ENCODE data around the gene ATG7.

Gene ATG7

DNA sequence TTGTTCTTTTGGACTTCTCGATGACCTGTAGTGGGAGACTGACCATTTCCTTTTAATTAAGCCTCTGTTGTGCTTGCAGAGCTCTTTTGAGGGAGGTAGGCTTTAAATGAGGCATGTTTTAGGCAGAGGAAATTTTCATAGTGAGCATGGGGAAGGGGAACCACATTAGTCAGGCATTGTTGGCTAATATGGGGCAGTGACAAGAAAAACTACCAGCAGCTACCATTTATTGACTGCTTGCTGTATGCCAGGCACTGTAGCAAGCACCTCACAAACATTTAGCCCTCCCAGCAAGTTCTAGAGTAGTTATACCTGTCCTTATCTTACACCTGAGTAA is 10.9 kb downstream of the ATG7 start:
- TF ChIP-seq, protein P1, sequence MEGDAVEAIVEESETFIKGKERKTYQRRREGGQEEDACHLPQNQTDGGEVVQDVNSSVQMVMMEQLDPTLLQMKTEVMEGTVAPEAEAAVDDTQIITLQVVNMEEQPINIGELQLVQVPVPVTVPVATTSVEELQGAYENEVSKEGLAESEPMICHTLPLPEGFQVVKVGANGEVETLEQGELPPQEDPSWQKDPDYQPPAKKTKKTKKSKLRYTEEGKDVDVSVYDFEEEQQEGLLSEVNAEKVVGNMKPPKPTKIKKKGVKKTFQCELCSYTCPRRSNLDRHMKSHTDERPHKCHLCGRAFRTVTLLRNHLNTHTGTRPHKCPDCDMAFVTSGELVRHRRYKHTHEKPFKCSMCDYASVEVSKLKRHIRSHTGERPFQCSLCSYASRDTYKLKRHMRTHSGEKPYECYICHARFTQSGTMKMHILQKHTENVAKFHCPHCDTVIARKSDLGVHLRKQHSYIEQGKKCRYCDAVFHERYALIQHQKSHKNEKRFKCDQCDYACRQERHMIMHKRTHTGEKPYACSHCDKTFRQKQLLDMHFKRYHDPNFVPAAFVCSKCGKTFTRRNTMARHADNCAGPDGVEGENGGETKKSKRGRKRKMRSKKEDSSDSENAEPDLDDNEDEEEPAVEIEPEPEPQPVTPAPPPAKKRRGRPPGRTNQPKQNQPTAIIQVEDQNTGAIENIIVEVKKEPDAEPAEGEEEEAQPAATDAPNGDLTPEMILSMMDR (conservative IDR thresholded peaks at IDR 0.05; ENCODE audit: low read depth, low read length) = no peak
- H3K4me3 ChIP-seq (ENCODE audit: low read length) = no peak overlapping the region
- DNase-seq (ENCODE audit: low read depth) = no peak

DNA sequence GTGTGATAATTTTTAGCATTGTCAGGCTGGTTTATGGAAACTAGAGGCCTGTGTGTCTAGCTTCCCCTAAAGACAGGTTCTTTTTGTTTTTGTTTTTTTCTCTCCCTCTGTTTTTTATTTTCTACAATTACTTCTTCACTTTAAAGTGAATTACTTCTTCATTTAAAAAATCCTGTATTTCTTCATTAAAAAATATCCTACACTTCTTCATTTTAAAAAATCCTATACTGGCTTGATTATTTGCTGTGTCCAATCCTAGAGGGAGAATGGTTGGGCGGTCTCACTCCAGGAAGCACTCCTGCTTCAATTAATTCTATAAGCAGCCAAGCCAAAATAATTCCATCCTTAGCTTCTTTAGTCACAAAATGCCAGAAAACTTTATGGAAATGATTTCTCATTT is 11.8 kb downstream of the ATG7 start:
- no peak overlapping the region for H3K4me3 ChIP-seq (ENCODE audit: low read length)
- TF ChIP-seq, protein P1 (conservative IDR thresholded peaks at IDR 0.05; ENCODE audit: low read depth, low read length) = no peak
- DNase-seq (ENCODE audit: low read depth) = no peak

DNA sequence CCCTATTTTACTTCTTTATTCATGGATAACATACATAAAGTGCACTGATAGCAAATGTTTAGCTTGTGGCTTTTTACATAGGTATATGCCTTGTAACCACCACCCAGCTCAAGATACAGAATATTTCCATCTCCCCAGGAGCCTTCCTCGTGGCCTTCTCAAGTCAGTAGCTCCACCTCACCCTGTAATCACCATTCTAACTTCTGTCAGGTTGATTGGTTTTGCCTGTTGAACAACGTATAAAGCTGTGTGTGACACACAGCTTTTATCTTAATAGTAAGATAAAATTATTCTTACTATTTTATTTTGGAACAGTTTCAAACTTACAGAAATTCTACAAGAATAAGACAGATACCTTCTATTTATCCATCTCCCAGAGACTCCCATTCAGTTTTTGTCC is 13.3 kb downstream of the ATG7 start:
- no peak overlapping the region for H3K4me3 ChIP-seq (ENCODE audit: low read length)
- DNase-seq (ENCODE audit: low read depth) = no peak
- TF ChIP-seq, protein P1 (conservative IDR thresholded peaks at IDR 0.05; ENCODE audit: low read depth, low read length) = no peak

DNA sequence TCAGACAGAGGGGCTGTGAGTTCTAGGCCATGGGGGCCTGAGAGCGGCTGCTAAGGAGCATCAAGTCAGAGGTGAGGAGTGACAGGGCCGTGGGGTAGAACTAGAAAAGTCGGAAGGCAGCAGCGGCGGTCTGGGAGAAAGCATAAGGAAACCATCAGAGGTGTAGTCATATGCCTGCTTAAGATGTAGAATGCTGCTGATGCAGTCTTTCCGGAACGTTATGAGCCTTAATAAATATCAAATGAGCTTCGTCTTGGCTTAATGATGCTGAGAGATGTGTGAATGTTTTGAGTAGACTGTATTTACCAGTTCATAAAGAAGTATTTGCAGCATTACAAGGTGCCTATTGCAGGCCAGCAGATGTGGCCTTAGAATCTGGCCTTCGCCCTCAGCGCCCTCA is 15.2 kb downstream of the ATG7 start:
- DNase-seq (ENCODE audit: low read depth) = no peak
- TF ChIP-seq, protein P1 (conservative IDR thresholded peaks at IDR 0.05; ENCODE audit: low read depth, low read length) = no peak
- H3K4me3 ChIP-seq (ENCODE audit: low read length) = no peak overlapping the region

DNA sequence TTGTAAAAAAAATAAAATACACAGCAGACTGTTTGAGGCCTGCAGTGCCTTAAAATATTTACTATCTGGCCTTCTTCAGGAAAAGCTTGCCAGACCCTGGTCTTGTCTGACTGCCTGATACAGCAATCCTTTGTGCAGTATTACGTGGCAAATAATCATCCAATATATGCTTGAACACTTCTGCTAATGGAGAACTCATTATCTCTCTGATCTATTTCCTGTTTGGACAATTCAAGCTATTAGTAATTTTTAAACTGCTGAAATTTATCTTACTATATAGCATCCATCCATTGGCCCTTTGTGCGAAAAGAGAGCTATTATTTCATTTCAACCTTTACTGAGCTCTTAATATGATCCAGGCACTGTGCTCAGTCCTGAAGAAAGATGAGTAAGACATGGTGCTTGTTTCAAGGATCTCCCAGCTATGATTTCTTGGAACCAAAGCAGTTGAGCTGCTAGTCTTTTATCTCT is 15.9 kb downstream of the ATG7 start:
- TF ChIP-seq, protein P1 (conservative IDR thresholded peaks at IDR 0.05; ENCODE audit: low read depth, low read length) = no peak
- DNase-seq (ENCODE audit: low read depth) = no peak
- H3K4me3 ChIP-seq (ENCODE audit: low read length) = no peak overlapping the region

DNA sequence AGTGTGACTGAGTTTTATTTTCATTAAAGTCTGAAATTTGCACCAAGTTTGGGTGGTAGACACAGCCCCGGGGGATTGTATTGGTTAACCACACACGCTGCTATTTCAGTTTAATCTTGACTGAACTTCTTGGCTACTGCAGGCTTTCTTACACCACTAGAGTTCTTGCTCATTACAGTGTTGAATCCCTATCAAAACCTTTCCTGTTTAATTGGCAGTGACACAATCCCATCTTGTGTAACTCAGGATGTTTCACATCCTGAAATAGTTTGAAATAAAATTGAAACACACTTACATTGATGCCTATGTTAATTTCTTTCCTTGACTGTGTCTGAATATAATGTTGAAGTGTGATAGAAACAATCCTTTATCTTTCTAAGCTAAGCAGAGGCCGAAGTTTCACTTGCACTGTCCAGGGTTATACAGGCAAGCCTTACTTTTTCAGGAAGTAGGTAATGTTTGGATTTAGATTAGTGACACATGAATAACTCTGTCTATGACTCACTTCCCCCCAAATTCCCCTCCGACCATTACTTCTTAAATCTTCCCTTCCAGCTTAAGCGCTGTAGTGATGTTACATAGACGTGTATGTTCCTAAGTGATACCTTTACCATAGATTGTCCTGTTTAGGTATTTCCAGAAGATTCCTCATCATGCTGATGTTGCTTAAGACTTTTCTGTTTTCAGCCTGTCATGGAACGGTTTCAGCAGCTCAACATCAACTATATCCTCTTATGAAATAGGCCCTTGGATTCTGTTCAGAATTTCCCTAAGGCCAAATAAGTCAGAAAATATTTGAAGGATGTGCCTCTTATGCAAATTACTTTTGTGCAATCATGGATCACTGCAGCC is 16.8 kb downstream of the ATG7 start:
- no peak overlapping the region for H3K4me3 ChIP-seq (ENCODE audit: low read length)
- peak; percentile 56 for DNase-seq (ENCODE audit: low read depth)

More for the DNA sequence above, 16.8 kb downstream of the ATG7 start:
- TF ChIP-seq, protein P1 (conservative IDR thresholded peaks at IDR 0.05; ENCODE audit: low read depth, low read length) = no peak
